SK-N-SH treated with all-trans-retinoic acid at 6 μM for 48 hours (cell line): Measurements from ENCODE around the gene UNC5CL.

Source experiments
- ARNTL ChIP-seq: fragments of 450-650 bp; formaldehyde crosslinking; IDR thresholded peaks from 2 replicates; pipeline ENCODE4 v1.5.0; 2020; ENCODE audit warnings: low read depth, mild to moderate bottlenecking, moderate library complexity, borderline replicate concordance
- CSRNP3 ChIP-seq: fragments of 250-450 bp; sonication (Bioruptor Pico); IDR thresholded peaks from 2 replicates; pipeline ENCODE4 v1.5.1; 2021; ENCODE audit warnings: mild to moderate bottlenecking, moderate library complexity
- ESRRG ChIP-seq: fragments of 250-450 bp; sonication (Bioruptor Pico); IDR thresholded peaks from 2 replicates; pipeline ENCODE4 v1.6.1; 2021; ENCODE audit warnings: mild to moderate bottlenecking
- OSR1 ChIP-seq: fragments of 250-450 bp; sonication (Bioruptor Pico); IDR thresholded peaks from 2 replicates; pipeline ENCODE4 v1.8.0; 2022; ENCODE audit warnings: moderate library complexity, mild to moderate bottlenecking, inconsistent platforms
- PATZ1 ChIP-seq: fragments of 250-450 bp; sonication (Bioruptor Pico); IDR thresholded peaks from 2 replicates; pipeline ENCODE4 v1.8.0; 2020; ENCODE audit warnings: mild to moderate bottlenecking, moderate library complexity, borderline replicate concordance
- POU6F1 ChIP-seq: fragments of 250-450 bp; sonication (Bioruptor Pico); IDR thresholded peaks from 2 replicates; pipeline ENCODE4 v1.8.0; 2021; ENCODE audit warnings: low read depth, mild to moderate bottlenecking, moderate library complexity, borderline replicate concordance
- RARB ChIP-seq: fragments of 250-450 bp; sonication (Bioruptor Pico); IDR thresholded peaks from 2 replicates; pipeline ENCODE4 v1.8.0; 2021; ENCODE audit warnings: mild to moderate bottlenecking, moderate library complexity
- TSHZ2 ChIP-seq: fragments of 250-450 bp; sonication (Bioruptor Pico); IDR thresholded peaks from 2 replicates; pipeline ENCODE4 v1.5.0; 2020; ENCODE audit warnings: mild to moderate bottlenecking, moderate library complexity
- ZNF70 ChIP-seq: fragments of 450-650 bp; formaldehyde crosslinking; IDR thresholded peaks from 2 replicates; pipeline ENCODE4 v1.5.0; 2020; ENCODE audit warnings: mild to moderate bottlenecking, moderate library complexity

GRCh38 chr6:41073203-41073967 is 34.4 kb upstream of the UNC5CL start:
- no peak for TF ChIP-seq POU6F1 (CRISPR knock-in tag)
- no peak for TF ChIP-seq ARNTL (CRISPR knock-in tag)
- no peak for TF ChIP-seq ZNF70 (CRISPR knock-in tag)
- TF ChIP-seq RARB (CRISPR knock-in tag) = no peak
- no peak for TF ChIP-seq CSRNP3 (CRISPR knock-in tag)
- no peak for TF ChIP-seq ESRRG (CRISPR knock-in tag)
- no peak for TF ChIP-seq TSHZ2 (CRISPR knock-in tag)
- TF ChIP-seq OSR1 = no peak
- 0 out of 2 replicates have a peak, but pooled peaks have one; percentile 28 for TF ChIP-seq PATZ1 (CRISPR knock-in tag)
